ENCODE data around the gene EPB41L3.
A peak's percentile ranks its signal among the peaks of the same experiment; 100 is the strongest.
"Not testable (repeated sequence)": the region's sequence is repeated elsewhere in the genome, so short reads cannot be mapped to it uniquely, and the experiment has no call there.

EPB41L3 gene

GRCh38 chr18:5532066-5532465, 11.7 kb downstream of the EPB41L3 start:
- no peak for DNase-seq

DNA sequence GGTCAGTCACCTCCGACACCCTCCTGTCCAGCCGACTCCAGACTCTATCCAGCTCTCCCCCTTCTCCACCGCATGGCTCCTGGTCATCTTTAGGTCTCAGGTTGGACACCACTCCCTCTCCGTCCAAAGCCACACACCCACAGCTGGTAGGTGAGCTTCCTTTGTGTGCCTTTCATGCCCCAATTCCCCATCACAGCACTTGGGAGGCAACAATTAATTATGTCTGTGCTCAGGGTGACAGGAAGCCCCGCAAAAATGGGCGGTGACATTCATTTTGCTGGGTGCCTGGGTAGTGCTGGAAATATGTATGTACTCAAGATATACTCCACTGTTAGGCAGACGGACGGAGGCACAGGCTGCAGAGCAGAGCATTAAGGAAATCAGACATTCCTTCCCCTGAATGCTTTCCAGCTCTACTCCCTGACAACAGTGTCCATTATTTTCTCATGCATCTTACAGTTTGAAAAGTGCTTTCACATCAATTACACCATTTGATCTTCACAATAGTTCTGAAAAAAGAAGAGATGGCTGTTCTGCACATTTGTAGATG, 13.1 kb downstream of the EPB41L3 start:
- no peak for DNase-seq

- no peak for DNase-seq
These were observed 14.3 kb downstream of the EPB41L3 start for GRCh38 chr18:5529471-5529870.

GRCh38 chr18:5527603-5528002, 16.2 kb downstream of the EPB41L3 start:
- DNase-seq: no peak

DNA sequence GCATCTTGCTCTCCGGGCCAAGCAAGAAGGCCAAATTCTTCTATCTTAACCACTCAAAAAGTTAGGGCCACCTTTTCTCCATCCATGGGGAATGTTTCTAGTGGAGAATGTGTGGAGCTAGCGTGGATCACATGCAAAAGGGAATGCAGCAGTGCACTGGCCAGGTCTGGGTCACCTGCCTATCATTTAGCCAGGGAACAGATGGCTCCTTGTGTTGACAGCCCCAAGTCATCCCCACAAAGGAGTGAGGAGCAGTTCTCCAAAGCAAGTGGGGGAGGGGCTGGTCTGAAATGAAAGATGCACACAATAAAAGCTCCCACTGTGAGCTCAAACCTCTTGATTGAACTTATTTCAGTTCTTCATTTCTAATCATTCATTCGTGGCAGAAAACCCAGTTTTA, 19.1 kb downstream of the EPB41L3 start:
- DNase-seq: no peak

GRCh38 chr18:5521000-5521399, 22.8 kb downstream of the EPB41L3 start:
- no peak for DNase-seq

GRCh38 chr18:5520464-5520863, 23.3 kb downstream of the EPB41L3 start:
- DNase-seq: no peak

- DNase-seq: no peak
These were observed 24.1 kb downstream of the EPB41L3 start for GRCh38 chr18:5519448-5520298.

GRCh38 chr18:5518899-5519371, 24.9 kb downstream of the EPB41L3 start:
- DNase-seq: peak in 1 of 56 donors; percentile 23

- DNase-seq: no peak
These were observed 25.5 kb downstream of the EPB41L3 start for GRCh38 chr18:5518179-5518770.

GRCh38 chr18:5516841-5517240, 27.0 kb downstream of the EPB41L3 start:
- no peak for DNase-seq

DNA sequence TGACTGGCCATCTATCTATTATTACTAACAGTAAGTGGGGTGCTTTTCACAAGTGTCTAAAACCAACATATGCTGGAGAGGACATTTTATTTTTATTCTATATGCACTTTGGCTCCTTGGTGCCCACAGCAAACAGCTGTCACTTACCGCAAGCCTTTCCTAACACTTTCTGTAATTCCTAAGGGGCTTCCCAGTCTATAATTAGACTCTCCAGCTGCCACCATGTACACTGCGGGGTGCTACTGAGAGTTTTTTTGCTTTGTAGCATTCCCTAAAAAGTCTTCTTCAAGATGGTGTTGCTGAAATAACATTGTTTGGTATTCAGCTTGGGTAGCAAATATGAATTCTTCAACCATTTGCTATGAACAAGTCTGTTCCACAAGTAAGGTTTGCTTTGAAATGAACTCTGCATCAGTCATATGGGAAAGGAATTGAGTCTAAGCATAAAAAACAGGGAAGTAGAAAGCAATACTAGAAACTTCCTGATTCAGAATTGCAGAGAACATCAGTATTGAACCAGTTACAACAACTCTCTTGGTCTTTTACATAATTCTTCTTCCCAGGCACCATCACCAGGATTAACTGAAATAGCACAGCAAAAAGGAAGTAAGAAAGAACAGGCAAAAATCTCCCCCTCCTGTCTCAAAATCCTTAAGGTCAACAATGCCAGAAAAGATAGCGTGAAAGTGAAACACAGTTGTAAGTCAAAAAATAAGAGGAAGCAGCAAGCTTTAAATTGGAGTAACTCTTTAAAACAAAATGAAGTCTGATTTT, 28.6 kb downstream of the EPB41L3 start:
- no peak for DNase-seq

GRCh38 chr18:5513947-5514346, 29.9 kb downstream of the EPB41L3 start:
- no peak for DNase-seq

DNA sequence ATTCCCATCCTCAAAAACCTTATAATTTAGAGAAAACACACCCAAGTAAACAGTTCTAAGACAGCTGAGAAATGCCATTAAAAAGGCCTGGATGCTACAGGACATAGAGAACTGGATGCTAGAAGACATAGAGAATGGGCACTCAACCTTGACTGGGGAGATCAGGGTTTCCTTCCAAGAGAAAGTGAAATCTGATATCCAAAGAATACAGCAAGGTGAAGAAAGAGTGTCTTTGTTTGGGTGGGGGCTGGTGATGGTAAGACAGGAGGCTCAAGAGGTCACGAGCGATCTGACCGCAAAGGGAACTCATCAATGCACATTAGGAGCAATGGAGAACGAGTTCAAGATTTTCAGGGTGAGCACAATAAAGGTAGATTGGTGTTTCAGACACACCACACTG, 31.6 kb downstream of the EPB41L3 start:
- no peak for DNase-seq

GRCh38 chr18:5511541-5511940, 32.3 kb downstream of the EPB41L3 start:
- DNase-seq: not testable (repeated sequence)

GRCh38 chr18:5510135-5510846, 33.5 kb downstream of the EPB41L3 start:
- DNase-seq: no peak

- no peak for DNase-seq
These were observed 35.0 kb downstream of the EPB41L3 start for GRCh38 chr18:5508821-5509220.

DNA sequence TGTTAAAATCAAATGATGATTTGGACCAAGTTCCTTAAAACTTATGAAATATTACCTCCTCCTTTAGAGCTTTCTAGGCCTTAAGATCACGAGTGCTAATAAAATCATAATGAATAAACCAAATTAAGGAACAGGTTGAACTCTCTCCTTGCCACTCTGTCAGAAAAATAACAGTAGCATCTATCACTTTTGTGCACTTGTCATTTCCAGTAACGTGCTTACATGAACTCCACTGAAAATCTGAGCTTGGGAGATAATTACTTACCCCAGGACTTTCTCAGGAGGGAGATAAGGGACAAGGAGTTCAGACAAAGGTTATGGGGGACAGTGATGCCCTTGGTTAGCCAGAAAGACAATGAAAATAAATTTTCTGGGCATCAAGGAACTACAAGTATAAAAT, 36.0 kb downstream of the EPB41L3 start:
- DNase-seq: no peak

- DNase-seq: no peak
These were observed 37.6 kb downstream of the EPB41L3 start for GRCh38 chr18:5506174-5506573.

- DNase-seq: no peak
These were observed 40.1 kb downstream of the EPB41L3 start for GRCh38 chr18:5503740-5504139.
